Neuronal stem cell (in vitro differentiated cells): ENCODE measurements around the gene ZKSCAN5.
A peak's percentile ranks its signal among the peaks of the same experiment; 100 is the strongest.

Experiments
- DNase-seq: peaks from one replicate; pipeline ENCODE4 v3.0.0-alpha.2; 2013; ENCODE audit warnings: low spot score
- H2AFZ ChIP-seq: one replicate; pipeline ENCODE4 v1.6.1; 2013; ENCODE audit warnings: mild to moderate bottlenecking, low read length, inconsistent platforms
- H2AK5ac ChIP-seq: 2 replicates; pipeline ENCODE4 v1.6.1; 2013; ENCODE audit warnings: low read depth, mild to moderate bottlenecking, inconsistent platforms, low read length, moderate library complexity, mixed read lengths
- H2BK120ac ChIP-seq: 2 replicates; pipeline ENCODE4 v1.6.1; 2013; ENCODE audit warnings: low read depth, mild to moderate bottlenecking, inconsistent platforms, low read length, moderate library complexity, mixed read lengths
- H2BK12ac ChIP-seq: one replicate; pipeline ENCODE4 v1.6.1; 2013; ENCODE audit warnings: low read length, inconsistent platforms
- H2BK15ac ChIP-seq: 2 replicates; pipeline ENCODE4 v1.6.1; 2013; ENCODE audit warnings: mild to moderate bottlenecking, low read length, inconsistent platforms, mixed read lengths
- H2BK5ac ChIP-seq: one replicate; pipeline ENCODE4 v1.6.1; 2013; ENCODE audit warnings: inconsistent platforms, mild to moderate bottlenecking, low read length, moderate library complexity
- H3K14ac ChIP-seq: one replicate; pipeline ENCODE4 v1.6.1; 2013; ENCODE audit warnings: low read length, inconsistent platforms
- H3K18ac ChIP-seq: 2 replicates; pipeline ENCODE4 v1.6.1; 2013; ENCODE audit warnings: low read length, inconsistent platforms
- H3K23ac ChIP-seq: 2 replicates; pipeline ENCODE4 v1.6.1; 2013; ENCODE audit warnings: low read depth, mild to moderate bottlenecking, mixed read lengths, low read length, inconsistent platforms; ENCODE audit not compliant: poor library complexity
- H3K27ac ChIP-seq: replicated peaks from 3 replicates; pipeline ENCODE4 v1.5.1; 2013; ENCODE audit warnings: low read length, inconsistent platforms
- H3K27me3 ChIP-seq, 3 experiments: 2 replicates each; pipeline ENCODE4 v1.6.1; 2013; ENCODE audit warnings: low read length in 3 of 3, mild to moderate bottlenecking in 2 of 3, inconsistent platforms in 1 of 3, low read depth in 1 of 3, mixed read lengths in 1 of 3, moderate library complexity in 1 of 3; ENCODE audit not compliant: control insufficient read depth in 3 of 3, insufficient read depth in 3 of 3
- H3K36me3 ChIP-seq, 2 donors: replicated peaks in 1 of 2; 2 replicates each; pipeline ENCODE4 v1.6.1; 2013; ENCODE audit warnings: low read length in 2 of 2; ENCODE audit not compliant: control insufficient read depth in 2 of 2, insufficient read depth in 2 of 2
- H3K4ac ChIP-seq: 2 replicates; pipeline ENCODE4 v1.6.1; 2013; ENCODE audit warnings: inconsistent platforms, mild to moderate bottlenecking, low read length, moderate library complexity
- H3K4me1 ChIP-seq, 2 donors: 1 replicate in 1 of 2; 2 replicates in 1 of 2; pipeline ENCODE4 v1.6.1; 2013; ENCODE audit warnings: low read length in 2 of 2, low read depth in 1 of 2; ENCODE audit not compliant: control insufficient read depth in 2 of 2, insufficient read depth in 1 of 2
- H3K4me2 ChIP-seq: one replicate; pipeline ENCODE4 v1.6.1; 2013; ENCODE audit warnings: mild to moderate bottlenecking, low read length, inconsistent platforms; ENCODE audit not compliant: insufficient read depth, poor library complexity, severe bottlenecking
- H3K4me3 ChIP-seq, 2 donors: 2 replicates each; pipeline ENCODE4 v1.5.1; 2013; ENCODE audit warnings: low read length in 2 of 2, mild to moderate bottlenecking in 2 of 2, inconsistent platforms in 1 of 2, moderate library complexity in 1 of 2
- H3K79me1 ChIP-seq: one replicate; pipeline ENCODE4 v1.6.1; 2013; ENCODE audit warnings: low read depth, mild to moderate bottlenecking, inconsistent platforms, low read length, moderate library complexity
- H3K9ac ChIP-seq: one replicate; pipeline ENCODE4 v1.6.1; 2013; ENCODE audit warnings: mild to moderate bottlenecking, low read depth, low read length, inconsistent platforms; ENCODE audit not compliant: poor library complexity
- H3K9me3 ChIP-seq, 2 donors: replicated peaks in 1 of 2; 2 replicates each; pipeline versions ENCODE3 to v1.6.1; 2013; ENCODE audit warnings: low read length in 2 of 2, mild to moderate bottlenecking in 2 of 2, inconsistent platforms in 1 of 2, low read depth in 1 of 2, mixed read lengths in 1 of 2, moderate library complexity in 1 of 2; ENCODE audit not compliant: control insufficient read depth in 2 of 2, insufficient read depth in 1 of 2
- H4K8ac ChIP-seq: one replicate; pipeline ENCODE4 v1.6.1; 2013; ENCODE audit warnings: low read depth, mild to moderate bottlenecking, inconsistent platforms, low read length, moderate library complexity
- H4K91ac ChIP-seq: one replicate; pipeline ENCODE4 v1.6.1; 2013; ENCODE audit warnings: low read length, low read depth, mild to moderate bottlenecking, inconsistent platforms; ENCODE audit not compliant: poor library complexity
- WGBS, 2 donors: extraction: QIAGEN DNeasy Blood & Tissue Kit; methylation state at CpG; one replicate each; pipeline ENCODE4 v1.1.7; 2013; ENCODE audit warnings: missing lambda C conversion rate in 2 of 2, mixed read lengths in 1 of 2; ENCODE audit not compliant: insufficient read length in 2 of 2, insufficient replicate concordance in 1 of 2; ENCODE audit errors: extremely low coverage in 2 of 2; 5-methylcytosine and 5-hydroxymethylcytosine counted together

ZKSCAN5 gene

DNA sequence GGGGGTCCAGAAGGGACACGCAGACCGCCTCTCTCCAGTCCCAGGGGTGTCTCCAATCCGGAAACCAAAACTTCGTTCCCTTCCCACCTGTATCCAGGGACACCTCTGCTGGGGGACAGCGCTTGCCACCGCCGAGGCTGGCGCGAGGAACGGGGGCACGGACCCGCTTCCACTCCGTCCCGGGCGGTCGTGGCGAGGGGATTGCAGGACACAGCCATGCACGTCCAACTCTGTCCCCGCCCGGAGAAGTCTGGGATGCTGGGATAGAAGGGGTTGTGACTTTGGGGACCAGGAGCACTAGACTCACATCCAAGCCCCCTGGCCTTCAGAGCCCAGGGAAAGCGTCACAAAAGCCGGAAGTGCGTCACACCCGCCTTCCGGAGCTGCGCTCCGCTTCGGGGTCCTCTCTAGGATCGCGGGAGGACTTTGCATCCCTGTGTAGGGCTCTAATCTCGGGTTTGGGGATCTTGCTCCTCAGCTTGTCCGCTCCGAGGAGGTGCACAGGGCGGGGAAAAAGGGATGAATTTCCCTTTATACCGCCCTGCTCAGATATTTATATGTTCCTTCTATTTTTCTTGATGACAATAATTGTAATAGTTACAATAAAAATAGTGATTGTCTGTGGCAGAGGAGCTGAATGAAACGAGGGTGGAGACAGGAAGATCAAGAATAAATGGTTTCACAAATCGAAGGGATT, 47.5 kb downstream of the ZKSCAN5 start, which contains the start of gene FAM200A:
FAM200A (minus strand) TSS at position 348 of the 697 bp plus-strand sequence. CDS start 3,707 bp downstream, outside the sequence.
- H3K4me2 ChIP-seq, result peak within 1 kb of the TSS; percentile 71
- H2AK5ac ChIP-seq, result no peak within 1 kb of the TSS
- peaks cover 17 to 52% of the 10 kb centered on the region in 2 donors for H3K36me3 ChIP-seq
- H3K14ac ChIP-seq, result peak within 1 kb of the TSS; percentile 40
- H3K4ac ChIP-seq, result no peak within 1 kb of the TSS
- H2BK12ac ChIP-seq, result no peak within 1 kb of the TSS
- H3K4me1 ChIP-seq, result peaks cover 0 to 2% of the 10 kb centered on the region in 2 donors
- peak; percentile 87 for DNase-seq
- peak within 1 kb of the TSS; percentile 44 for H3K18ac ChIP-seq
- H4K91ac ChIP-seq, result no peak within 1 kb of the TSS
- no CpG with 5 or more reads among the region's 37 CpGs for WGBS, 2 donors
- no peak within 1 kb of the TSS for H4K8ac ChIP-seq
- peak within 1 kb of the TSS; percentile 96 for H3K9ac ChIP-seq
- peak within 1 kb of the TSS; percentile 14 for H2BK5ac ChIP-seq
- peak within 1 kb of the TSS; percentile 88 for H2AFZ ChIP-seq
- no peak within 1 kb of the TSS for H2BK120ac ChIP-seq
- H3K79me1 ChIP-seq, result peaks cover 5% of the 10 kb centered on the region
- peak within 1 kb of the TSS; percentile 89 to 96 for H3K4me3 ChIP-seq
- H2BK15ac ChIP-seq, result no peak within 1 kb of the TSS
- no peak within 1 kb of the TSS for H3K27ac ChIP-seq
- H3K9me3 ChIP-seq, result peaks cover 8 to 9% of the 10 kb centered on the region in 2 donors
- H3K23ac ChIP-seq, result peak within 1 kb of the TSS; percentile 25
- no peaks in the 10 kb centered on the region for H3K27me3 ChIP-seq

DNA sequence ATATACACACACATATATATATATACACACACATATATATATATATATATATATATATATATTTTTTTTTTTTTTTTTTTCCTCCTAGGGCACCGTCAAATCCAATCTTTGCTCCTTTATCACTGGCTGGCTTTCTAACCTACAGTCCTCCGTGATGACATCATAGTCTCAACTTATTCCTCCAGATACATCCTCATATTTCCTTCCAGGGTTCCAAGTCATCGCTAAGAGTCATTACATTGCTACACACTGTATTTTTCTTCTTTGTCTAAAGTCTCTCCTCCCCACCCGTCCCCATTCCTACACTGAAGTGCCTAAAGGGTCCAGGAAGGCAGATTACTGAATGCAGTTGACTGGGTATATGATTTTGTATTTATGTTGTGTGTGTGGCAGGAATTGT, 48.6 kb downstream of the ZKSCAN5 start:
- H3K4me2 ChIP-seq, result no peak overlapping the region
- WGBS, 2 donors, result no CpG with 5 or more reads among the region's 4 CpGs
- H2BK5ac ChIP-seq, result no peak overlapping the region
- no peak overlapping the region for H3K4ac ChIP-seq
- no peak overlapping the region for H2AFZ ChIP-seq
- no peak overlapping the region for H2BK12ac ChIP-seq
- H2BK120ac ChIP-seq, result no peak overlapping the region
- peaks cover 13 to 46% of the 10 kb centered on the region in 2 donors for H3K36me3 ChIP-seq
- no peak for DNase-seq
- H3K9me3 ChIP-seq, result peaks cover 4 to 5% of the 10 kb centered on the region in 2 donors
- peaks cover 11% of the 10 kb centered on the region for H3K79me1 ChIP-seq
- H4K91ac ChIP-seq, result no peak overlapping the region
- no peaks in the 10 kb centered on the region for H3K27me3 ChIP-seq
- H3K14ac ChIP-seq, result no peak overlapping the region
- H2BK15ac ChIP-seq, result no peak overlapping the region
- no peak overlapping the region for H3K27ac ChIP-seq
- no peak overlapping the region for H3K23ac ChIP-seq
- no peak overlapping the region for H4K8ac ChIP-seq
- no peak overlapping the region for H3K4me3 ChIP-seq
- peaks cover 6 to 8% of the 10 kb centered on the region in 2 donors for H3K4me1 ChIP-seq
- H2AK5ac ChIP-seq, result no peak overlapping the region
- no peak overlapping the region for H3K9ac ChIP-seq
- no peak overlapping the region for H3K18ac ChIP-seq

DNA sequence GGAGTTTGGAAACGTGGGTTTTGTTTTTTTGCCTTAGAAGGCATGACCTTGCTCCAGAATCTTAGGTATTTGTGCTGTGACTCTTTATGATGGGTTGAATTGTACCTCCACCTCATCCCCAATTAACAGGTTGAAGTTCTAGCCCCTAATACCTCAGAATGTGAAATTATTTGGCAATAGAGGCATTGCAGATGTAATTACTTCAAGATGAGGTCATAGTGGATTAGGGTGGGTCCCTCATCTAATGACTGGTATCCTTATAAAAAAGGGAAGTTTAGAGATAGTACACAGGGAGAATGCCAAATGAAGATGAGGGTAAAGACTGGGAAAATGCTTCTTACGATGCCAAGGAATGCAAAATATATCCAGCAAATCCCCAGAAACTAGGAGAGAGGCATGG, 50.5 kb downstream of the ZKSCAN5 start:
- no peak for DNase-seq
- no peak overlapping the region for H2BK15ac ChIP-seq
- H3K14ac ChIP-seq, result no peak overlapping the region
- H3K4me3 ChIP-seq, result no peak overlapping the region
- H4K8ac ChIP-seq, result no peak overlapping the region
- WGBS, 2 donors, result no CpG with 5 or more reads among the region's 2 CpGs
- H2BK5ac ChIP-seq, result no peak overlapping the region
- peaks cover 6 to 8% of the 10 kb centered on the region in 2 donors for H3K4me1 ChIP-seq
- H3K79me1 ChIP-seq, result peaks cover 13% of the 10 kb centered on the region
- no peak overlapping the region for H3K23ac ChIP-seq
- H3K27ac ChIP-seq, result no peak overlapping the region
- no peak overlapping the region for H2AFZ ChIP-seq
- H3K36me3 ChIP-seq, result peaks cover 11 to 37% of the 10 kb centered on the region in 2 donors
- no peak overlapping the region for H2BK120ac ChIP-seq
- no peak overlapping the region for H3K4ac ChIP-seq
- H4K91ac ChIP-seq, result no peak overlapping the region
- H3K27me3 ChIP-seq, result no peaks in the 10 kb centered on the region
- peaks cover 4% of the 10 kb centered on the region in 2 donors for H3K9me3 ChIP-seq
- no peak overlapping the region for H3K4me2 ChIP-seq
- no peak overlapping the region for H2AK5ac ChIP-seq
- H2BK12ac ChIP-seq, result no peak overlapping the region
- H3K18ac ChIP-seq, result no peak overlapping the region
- H3K9ac ChIP-seq, result no peak overlapping the region

DNA sequence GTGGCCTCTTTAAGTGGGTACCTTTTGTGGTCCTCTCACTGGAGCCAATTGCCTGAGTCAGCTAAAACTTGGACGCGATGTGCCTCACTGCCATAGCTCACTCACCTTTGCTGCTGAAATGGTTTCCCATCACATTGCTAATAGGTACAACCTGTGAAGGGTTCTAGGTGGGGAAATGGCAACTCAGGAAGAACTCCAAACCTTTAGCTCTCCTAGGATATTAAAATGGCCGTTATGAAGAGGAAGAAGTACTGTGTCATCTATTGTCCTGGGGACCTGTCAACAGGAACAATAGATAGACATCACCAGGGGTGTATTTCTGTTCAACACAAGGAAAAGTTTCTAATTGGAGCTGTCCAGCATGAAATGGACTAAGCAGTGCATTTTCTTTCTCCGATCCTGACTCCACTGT, 52.7 kb downstream of the ZKSCAN5 start:
- Histone ChIP-seq H4K8ac (no peak overlapping the region), H3K18ac (no peak overlapping the region), H2AFZ (no peak overlapping the region), H3K79me1 (peaks cover 10% of the 10 kb centered on the region), H2BK15ac (no peak overlapping the region), H4K91ac (no peak overlapping the region), H2AK5ac (no peak overlapping the region), H2BK120ac (no peak overlapping the region), H3K14ac (no peak overlapping the region), H3K4me3 (peak overlapping the region in 1 of 2 donors; percentile 99), H3K9me3 (no peaks in the 10 kb centered on the region), H3K4me2 (no peak overlapping the region), H2BK12ac (no peak overlapping the region), H3K36me3 (peaks cover 29 to 60% of the 10 kb centered on the region in 2 donors), H3K23ac (no peak overlapping the region), H3K4me1 (peaks cover 6% of the 10 kb centered on the region in 2 donors), H2BK5ac (no peak overlapping the region), H3K27me3 (no peaks in the 10 kb centered on the region), H3K4ac (no peak overlapping the region), H3K27ac (no peak overlapping the region), H3K9ac (peak overlapping the region; percentile 50)
- WGBS, 2 donors, result no CpG with 5 or more reads among the region's 4 CpGs
- DNase-seq, result no peak
